ENCODE data around the gene PMPCA. TPM values are rescaled to one million over a fixed set of nuclear protein-coding genes. Genes with fewer than 3 reads are reported as not detected.

PMPCA gene
- total and polyA plus RNA-seq, 2 of the 8 experiments (the other 6 are each of a cell fraction or from before 2014, with no cell fraction given) = 60.0 to 88.2 TPM

DNA sequence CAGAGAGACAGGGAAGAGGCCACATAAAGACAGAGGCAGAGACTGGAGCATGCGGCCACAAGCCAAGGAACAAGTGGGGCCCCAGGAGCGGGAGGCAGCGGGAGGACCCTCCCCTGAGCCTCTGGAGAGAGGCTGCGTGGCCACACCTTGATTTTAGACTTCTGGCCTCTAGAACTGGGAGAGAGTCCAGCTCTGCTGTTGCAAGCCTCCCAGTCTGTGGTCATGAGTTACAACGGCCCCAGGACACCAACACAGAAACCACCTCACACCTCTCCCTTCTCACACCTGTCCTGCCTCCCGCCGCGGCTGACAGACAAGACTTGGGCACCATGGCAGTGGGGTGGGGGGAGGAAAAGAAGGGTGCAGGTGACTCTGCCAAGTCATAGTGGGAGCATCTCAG lies 27.0 kb downstream of the PMPCA start (continued):
- TF ChIP-seq, protein P1, sequence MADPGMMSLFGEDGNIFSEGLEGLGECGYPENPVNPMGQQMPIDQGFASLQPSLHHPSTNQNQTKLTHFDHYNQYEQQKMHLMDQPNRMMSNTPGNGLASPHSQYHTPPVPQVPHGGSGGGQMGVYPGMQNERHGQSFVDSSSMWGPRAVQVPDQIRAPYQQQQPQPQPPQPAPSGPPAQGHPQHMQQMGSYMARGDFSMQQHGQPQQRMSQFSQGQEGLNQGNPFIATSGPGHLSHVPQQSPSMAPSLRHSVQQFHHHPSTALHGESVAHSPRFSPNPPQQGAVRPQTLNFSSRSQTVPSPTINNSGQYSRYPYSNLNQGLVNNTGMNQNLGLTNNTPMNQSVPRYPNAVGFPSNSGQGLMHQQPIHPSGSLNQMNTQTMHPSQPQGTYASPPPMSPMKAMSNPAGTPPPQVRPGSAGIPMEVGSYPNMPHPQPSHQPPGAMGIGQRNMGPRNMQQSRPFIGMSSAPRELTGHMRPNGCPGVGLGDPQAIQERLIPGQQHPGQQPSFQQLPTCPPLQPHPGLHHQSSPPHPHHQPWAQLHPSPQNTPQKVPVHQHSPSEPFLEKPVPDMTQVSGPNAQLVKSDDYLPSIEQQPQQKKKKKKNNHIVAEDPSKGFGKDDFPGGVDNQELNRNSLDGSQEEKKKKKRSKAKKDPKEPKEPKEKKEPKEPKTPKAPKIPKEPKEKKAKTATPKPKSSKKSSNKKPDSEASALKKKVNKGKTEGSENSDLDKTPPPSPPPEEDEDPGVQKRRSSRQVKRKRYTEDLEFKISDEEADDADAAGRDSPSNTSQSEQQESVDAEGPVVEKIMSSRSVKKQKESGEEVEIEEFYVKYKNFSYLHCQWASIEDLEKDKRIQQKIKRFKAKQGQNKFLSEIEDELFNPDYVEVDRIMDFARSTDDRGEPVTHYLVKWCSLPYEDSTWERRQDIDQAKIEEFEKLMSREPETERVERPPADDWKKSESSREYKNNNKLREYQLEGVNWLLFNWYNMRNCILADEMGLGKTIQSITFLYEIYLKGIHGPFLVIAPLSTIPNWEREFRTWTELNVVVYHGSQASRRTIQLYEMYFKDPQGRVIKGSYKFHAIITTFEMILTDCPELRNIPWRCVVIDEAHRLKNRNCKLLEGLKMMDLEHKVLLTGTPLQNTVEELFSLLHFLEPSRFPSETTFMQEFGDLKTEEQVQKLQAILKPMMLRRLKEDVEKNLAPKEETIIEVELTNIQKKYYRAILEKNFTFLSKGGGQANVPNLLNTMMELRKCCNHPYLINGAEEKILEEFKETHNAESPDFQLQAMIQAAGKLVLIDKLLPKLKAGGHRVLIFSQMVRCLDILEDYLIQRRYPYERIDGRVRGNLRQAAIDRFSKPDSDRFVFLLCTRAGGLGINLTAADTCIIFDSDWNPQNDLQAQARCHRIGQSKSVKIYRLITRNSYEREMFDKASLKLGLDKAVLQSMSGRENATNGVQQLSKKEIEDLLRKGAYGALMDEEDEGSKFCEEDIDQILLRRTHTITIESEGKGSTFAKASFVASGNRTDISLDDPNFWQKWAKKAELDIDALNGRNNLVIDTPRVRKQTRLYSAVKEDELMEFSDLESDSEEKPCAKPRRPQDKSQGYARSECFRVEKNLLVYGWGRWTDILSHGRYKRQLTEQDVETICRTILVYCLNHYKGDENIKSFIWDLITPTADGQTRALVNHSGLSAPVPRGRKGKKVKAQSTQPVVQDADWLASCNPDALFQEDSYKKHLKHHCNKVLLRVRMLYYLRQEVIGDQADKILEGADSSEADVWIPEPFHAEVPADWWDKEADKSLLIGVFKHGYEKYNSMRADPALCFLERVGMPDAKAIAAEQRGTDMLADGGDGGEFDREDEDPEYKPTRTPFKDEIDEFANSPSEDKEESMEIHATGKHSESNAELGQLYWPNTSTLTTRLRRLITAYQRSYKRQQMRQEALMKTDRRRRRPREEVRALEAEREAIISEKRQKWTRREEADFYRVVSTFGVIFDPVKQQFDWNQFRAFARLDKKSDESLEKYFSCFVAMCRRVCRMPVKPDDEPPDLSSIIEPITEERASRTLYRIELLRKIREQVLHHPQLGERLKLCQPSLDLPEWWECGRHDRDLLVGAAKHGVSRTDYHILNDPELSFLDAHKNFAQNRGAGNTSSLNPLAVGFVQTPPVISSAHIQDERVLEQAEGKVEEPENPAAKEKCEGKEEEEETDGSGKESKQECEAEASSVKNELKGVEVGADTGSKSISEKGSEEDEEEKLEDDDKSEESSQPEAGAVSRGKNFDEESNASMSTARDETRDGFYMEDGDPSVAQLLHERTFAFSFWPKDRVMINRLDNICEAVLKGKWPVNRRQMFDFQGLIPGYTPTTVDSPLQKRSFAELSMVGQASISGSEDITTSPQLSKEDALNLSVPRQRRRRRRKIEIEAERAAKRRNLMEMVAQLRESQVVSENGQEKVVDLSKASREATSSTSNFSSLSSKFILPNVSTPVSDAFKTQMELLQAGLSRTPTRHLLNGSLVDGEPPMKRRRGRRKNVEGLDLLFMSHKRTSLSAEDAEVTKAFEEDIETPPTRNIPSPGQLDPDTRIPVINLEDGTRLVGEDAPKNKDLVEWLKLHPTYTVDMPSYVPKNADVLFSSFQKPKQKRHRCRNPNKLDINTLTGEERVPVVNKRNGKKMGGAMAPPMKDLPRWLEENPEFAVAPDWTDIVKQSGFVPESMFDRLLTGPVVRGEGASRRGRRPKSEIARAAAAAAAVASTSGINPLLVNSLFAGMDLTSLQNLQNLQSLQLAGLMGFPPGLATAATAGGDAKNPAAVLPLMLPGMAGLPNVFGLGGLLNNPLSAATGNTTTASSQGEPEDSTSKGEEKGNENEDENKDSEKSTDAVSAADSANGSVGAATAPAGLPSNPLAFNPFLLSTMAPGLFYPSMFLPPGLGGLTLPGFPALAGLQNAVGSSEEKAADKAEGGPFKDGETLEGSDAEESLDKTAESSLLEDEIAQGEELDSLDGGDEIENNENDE (IDR thresholded peaks at IDR 0.05; ENCODE audit: insufficient replicate concordance, low read length) = no peak
- no peak for TF ChIP-seq CBX5 (IDR thresholded peaks at IDR 0.05; ENCODE audit: low read depth, low read length)

Data from H1 (cell line).